Measurements from ENCODE around the gene CINP. TPM values are rescaled to one million over a fixed set of nuclear protein-coding genes. Genes with fewer than 3 reads are reported as not detected.

Gene CINP
- total and polyA plus RNA-seq, 2 of the 13 experiments (the other 11 are each of a cell fraction or from before 2014, with no cell fraction given): 32.8 to 42.8 TPM

DNA sequence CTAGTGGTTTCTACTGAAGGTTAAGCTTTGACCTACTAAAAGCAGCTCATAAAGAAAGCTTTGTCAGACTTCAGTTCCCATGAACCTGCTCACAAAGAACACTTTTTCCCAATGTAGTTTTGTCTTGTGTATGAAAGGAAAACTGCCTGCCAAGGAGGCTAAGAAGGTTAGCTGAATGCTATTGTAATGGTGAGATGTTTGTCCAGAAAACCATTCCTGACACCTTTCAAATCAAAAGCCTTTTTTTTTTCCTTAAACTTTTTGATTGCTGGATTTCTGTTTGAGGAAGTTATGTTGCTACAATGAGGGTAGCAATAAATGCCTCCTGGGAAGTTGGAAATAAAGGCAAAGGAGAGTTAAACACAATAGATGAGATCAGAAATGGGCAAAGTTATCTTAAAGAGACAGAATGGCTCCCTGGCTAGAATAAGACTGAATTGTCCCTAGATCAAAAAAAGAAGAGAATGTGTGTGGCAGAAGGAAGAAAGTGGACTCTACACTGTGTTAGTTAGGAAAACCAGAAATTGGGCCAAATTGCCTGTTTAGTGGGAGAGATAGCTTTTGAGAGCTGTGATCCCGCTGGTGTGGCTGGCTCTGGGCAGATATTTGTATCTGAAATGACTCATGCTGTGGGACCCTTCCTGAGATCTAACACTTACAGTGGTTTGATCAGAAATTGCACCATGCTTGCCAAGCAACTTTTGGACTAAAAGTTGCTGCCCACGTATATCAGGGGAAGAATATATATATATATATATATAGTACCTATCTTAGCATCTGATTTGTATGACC, 27.6 kb upstream of the CINP start:
- intact Hi-C loops (cut with micrococcal nuclease; ENCODE audit: unreplicated experiment): no loop called here
- H3K27ac ChIP-seq (ENCODE audit: extremely low read length, insufficient read depth, low read length): peak overlapping the region; percentile 61
- H3K27me3 ChIP-seq (ENCODE audit: control insufficient read depth in 1 of 2, insufficient read depth in 2 of 2, low read length in 2 of 2): no peaks in the 10 kb centered on the region
- no peak overlapping the region for H2AFZ ChIP-seq (ENCODE audit: low read length)
- H3K9ac ChIP-seq (ENCODE audit: insufficient read depth, low read depth, low read length): peak overlapping the region; percentile 17; the same call in 1 of the 2 replicates
- in situ Hi-C loops (cut with HindIII; ENCODE audit: extremely low pct_ligation_motif_present, low pct_unique_long_range_greater_than_20kb): no loop called here
- no peaks in the 10 kb centered on the region for H3K9me3 ChIP-seq (ENCODE audit: low read length)
- H3K4me3 ChIP-seq (replicated peaks in 1 of 3; ENCODE audit: insufficient read depth in 1 of 3, low read depth in 2 of 3, low read length in 3 of 3): no peak overlapping the region
- ChIA-PET CTCF (ENCODE audit: low intra/inter-chr PET ratio, low total read pairs) (no interaction called here), POLR2A (no interaction called here)
- FAIRE-seq (no peak), ATAC-seq (no peak), DNase-seq (ENCODE audit: low spot score) (peak; percentile 9)
- BruUV-seq (replicated peaks): no TSS peak
- no peaks in the 10 kb centered on the region for H3K36me3 ChIP-seq (replicated peaks in 1 of 2; ENCODE audit: control insufficient read depth in 1 of 2, insufficient read depth in 2 of 2, low read length in 2 of 2)
- H3K79me2 ChIP-seq (ENCODE audit: insufficient read depth, low read length): no peaks in the 10 kb centered on the region
- 81% methylated on average over 2 of the region's 2 CpGs for WGBS (ENCODE audit: low lambda C conversion rate)
- H4K20me1 ChIP-seq (ENCODE audit: insufficient read depth, low read length): no peaks in the 10 kb centered on the region
- peaks cover 31% of the 10 kb centered on the region for H3K4me1 ChIP-seq (ENCODE audit: insufficient read depth, low read length)
- H3K4me2 ChIP-seq (ENCODE audit: low read depth, low read length): peak overlapping the region; percentile 23; the same call in 1 of the 2 replicates
- TF ChIP-seq RFXAP (CRISPR knock-in tag; IDR thresholded peaks at IDR 0.05; ENCODE audit: borderline replicate concordance) (no peak), ZKSCAN5 (CRISPR knock-in tag; IDR thresholded peaks at IDR 0.05) (no peak), ZMYM2 (CRISPR knock-in tag; IDR thresholded peaks at IDR 0.05) (no peak)
- TF ChIP-seq, protein P1, sequence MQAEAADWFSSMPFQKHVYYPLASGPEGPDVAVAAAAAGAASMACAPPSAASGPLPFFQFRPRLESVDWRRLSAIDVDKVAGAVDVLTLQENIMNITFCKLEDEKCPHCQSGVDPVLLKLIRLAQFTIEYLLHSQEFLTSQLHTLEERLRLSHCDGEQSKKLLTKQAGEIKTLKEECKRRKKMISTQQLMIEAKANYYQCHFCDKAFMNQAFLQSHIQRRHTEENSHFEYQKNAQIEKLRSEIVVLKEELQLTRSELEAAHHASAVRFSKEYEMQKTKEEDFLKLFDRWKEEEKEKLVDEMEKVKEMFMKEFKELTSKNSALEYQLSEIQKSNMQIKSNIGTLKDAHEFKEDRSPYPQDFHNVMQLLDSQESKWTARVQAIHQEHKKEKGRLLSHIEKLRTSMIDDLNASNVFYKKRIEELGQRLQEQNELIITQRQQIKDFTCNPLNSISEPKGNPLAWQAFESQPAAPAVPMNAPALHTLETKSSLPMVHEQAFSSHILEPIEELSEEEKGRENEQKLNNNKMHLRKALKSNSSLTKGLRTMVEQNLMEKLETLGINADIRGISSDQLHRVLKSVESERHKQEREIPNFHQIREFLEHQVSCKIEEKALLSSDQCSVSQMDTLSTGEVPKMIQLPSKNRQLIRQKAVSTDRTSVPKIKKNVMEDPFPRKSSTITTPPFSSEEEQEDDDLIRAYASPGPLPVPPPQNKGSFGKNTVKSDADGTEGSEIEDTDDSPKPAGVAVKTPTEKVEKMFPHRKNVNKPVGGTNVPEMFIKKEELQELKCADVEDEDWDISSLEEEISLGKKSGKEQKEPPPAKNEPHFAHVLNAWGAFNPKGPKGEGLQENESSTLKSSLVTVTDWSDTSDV (CRISPR knock-in tag; IDR thresholded peaks at IDR 0.05): no peak
- TF ChIP-seq, protein P2, sequence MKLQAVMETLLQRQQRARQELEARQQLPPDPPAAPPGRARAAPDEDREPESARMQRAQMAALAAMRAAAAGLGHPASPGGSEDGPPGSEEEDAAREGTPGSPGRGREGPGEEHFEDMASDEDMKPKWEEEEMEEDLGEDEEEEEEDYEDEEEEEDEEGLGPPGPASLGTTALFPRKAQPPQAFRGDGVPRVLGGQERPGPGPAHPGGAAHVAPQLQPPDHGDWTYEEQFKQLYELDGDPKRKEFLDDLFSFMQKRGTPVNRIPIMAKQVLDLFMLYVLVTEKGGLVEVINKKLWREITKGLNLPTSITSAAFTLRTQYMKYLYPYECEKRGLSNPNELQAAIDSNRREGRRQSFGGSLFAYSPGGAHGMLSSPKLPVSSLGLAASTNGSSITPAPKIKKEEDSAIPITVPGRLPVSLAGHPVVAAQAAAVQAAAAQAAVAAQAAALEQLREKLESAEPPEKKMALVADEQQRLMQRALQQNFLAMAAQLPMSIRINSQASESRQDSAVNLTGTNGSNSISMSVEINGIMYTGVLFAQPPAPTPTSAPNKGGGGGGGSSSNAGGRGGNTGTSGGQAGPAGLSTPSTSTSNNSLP (IDR thresholded peaks at IDR 0.05; ENCODE audit: low read depth, low read length): 0 out of 2 replicates have a peak, but pooled peaks have one; percentile 25
